HepG2 (cell line): ENCODE data around the gene RBM44.

Experiments used
- AKNA ChIP-seq: sonication (generic); formaldehyde crosslinking; IDR thresholded peaks from 2 replicates; pipeline ENCODE4 v1.4.0; 2020; ENCODE audit warnings: missing genetic modification reagents, borderline replicate concordance
- E2F1 ChIP-seq: sonication (generic); formaldehyde crosslinking; IDR thresholded peaks from 2 replicates; pipeline ENCODE4 v1.5.0; 2020; ENCODE audit warnings: missing genetic modification reagents
- EP300 ChIP-seq, 3 experiments: sonication (generic) in 1 of 3; formaldehyde crosslinking in 1 of 3; IDR thresholded peaks; 2 replicates each; pipeline versions ENCODE4 v1.5.1 to v1.6.1; 2011 to 2020; ENCODE audit warnings: low read depth in 2 of 3, low read length in 2 of 3, borderline replicate concordance in 1 of 3, improper control_type of control experiment in 1 of 3, mild to moderate bottlenecking in 1 of 3, missing genetic modification reagents in 1 of 3, moderate library complexity in 1 of 3
- RBM22 ChIP-seq: fragments of 200-400 bp; formaldehyde crosslinking; optimal IDR thresholded peaks from 2 replicates; pipeline ENCODE3; 2017; ENCODE audit warnings: mild to moderate bottlenecking, low read length, moderate library complexity
- ZFP62 ChIP-seq: sonication (generic); formaldehyde crosslinking; IDR thresholded peaks from 2 replicates; pipeline ENCODE4 v1.4.0; 2020; ENCODE audit warnings: missing genetic modification reagents
- ZNF275 ChIP-seq: sonication (generic); formaldehyde crosslinking; IDR thresholded peaks from 2 replicates; pipeline ENCODE4 v1.8.0; 2022; ENCODE audit warnings: missing genetic modification reagents, mild to moderate bottlenecking, inconsistent platforms, borderline replicate concordance
- ZNF878 ChIP-seq: sonication (generic); formaldehyde crosslinking; IDR thresholded peaks from 2 replicates; pipeline ENCODE4 v1.8.1; 2023; ENCODE audit warnings: mild to moderate bottlenecking, missing genetic modification reagents, moderate library complexity
- ZUFSP ChIP-seq: sonication (generic); formaldehyde crosslinking; IDR thresholded peaks from 2 replicates; pipeline ENCODE4 v1.9.0; 2021; ENCODE audit warnings: missing genetic modification reagents, mild to moderate bottlenecking, borderline replicate concordance

- TF ChIP-seq EP300 (IDR thresholded peaks at IDR 0.05; ENCODE audit: low read depth in 2 of 2, low read length in 2 of 2) (no peak), EP300 (CRISPR knock-in tag; IDR thresholded peaks at IDR 0.05; ENCODE audit: borderline replicate concordance) (no peak), ZFP62 (CRISPR knock-in tag) (no peak), RBM22 (no peak), E2F1 (CRISPR knock-in tag) (no peak), ZUFSP (CRISPR knock-in tag) (no peak), AKNA (CRISPR knock-in tag) (no peak), ZNF275 (CRISPR knock-in tag) (no peak), ZNF878 (CRISPR knock-in tag) (no peak)
Measured at GRCh38 chr2:237864444-237864931, 65.9 kb downstream of the RBM44 start.
